Panc1 (cell line): ENCODE measurements around the gene TMEM220. TPM values are rescaled to one million over a fixed set of nuclear protein-coding genes. Genes with fewer than 3 reads are reported as not detected.

Source experiments
- ATAC-seq: fragments of 200-7000 bp; cut with Tn5 transposase; 2 replicates; pipeline ENCODE4 v1.9.1; 2020; ENCODE audit warnings: mild to moderate bottlenecking, moderate library complexity
- BruUV-seq: library from RNA; stranded (reverse); fragments of 400-500 nt; replicated peaks from 2 replicates; lab custom pipeline; 2021; lab: Mats Ljungman, UMichigan
- CTCF ChIA-PET: fragments of 300-600 bp; sonication (Branson Sonifier 250); formaldehyde crosslinking; loops from one replicate; lab custom pipeline; 2022; ENCODE audit warnings: antibody characterized with exemption; lab: Charles Lee
- POLR2A ChIA-PET: fragments of 300-600 bp; sonication (Branson Sonifier 250); formaldehyde crosslinking; loops from one replicate; lab custom pipeline; 2022; ENCODE audit warnings: antibody characterized with exemption; lab: Charles Lee
- DNase-seq: peaks from one replicate; pipeline ENCODE4 v3.0.0-alpha.2; 2010; ENCODE audit warnings: low read depth, low spot score
- H3K27ac ChIP-seq: 2 replicates; pipeline ENCODE4 v1.5.1; 2011; ENCODE audit warnings: mild to moderate bottlenecking, low read length, inconsistent platforms
- H3K27me3 ChIP-seq: fragments of 200-500 bp; sonication (Bioruptor generic); 2 replicates; pipeline ENCODE4 v1.6.0; 2014; ENCODE audit warnings: low read length, inconsistent platforms; ENCODE audit not compliant: control insufficient read depth, insufficient read depth
- H3K36me3 ChIP-seq: fragments of 200-500 bp; sonication (Bioruptor generic); 2 replicates; pipeline ENCODE4 v1.5.1; 2014; ENCODE audit warnings: inconsistent platforms, mild to moderate bottlenecking, low read length, moderate library complexity; ENCODE audit not compliant: control insufficient read depth, insufficient read depth
- H3K4me1 ChIP-seq: 2 replicates; pipeline ENCODE4 v1.5.1; 2011; ENCODE audit warnings: inconsistent platforms, mild to moderate bottlenecking, low read length, moderate library complexity; ENCODE audit not compliant: control insufficient read depth, insufficient read depth
- H3K4me3 ChIP-seq, 2 experiments: 2 replicates each; pipeline ENCODE4 v1.5.1; 2011 to 2012; ENCODE audit warnings: low read depth in 2 of 2, low read length in 2 of 2, mild to moderate bottlenecking in 2 of 2, inconsistent platforms in 1 of 2, moderate library complexity in 1 of 2
- H3K9me3 ChIP-seq: fragments of 200-500 bp; sonication (Bioruptor generic); 2 replicates; pipeline ENCODE4 v1.5.1; 2014; ENCODE audit warnings: low read depth, mild to moderate bottlenecking, inconsistent platforms, low read length, moderate library complexity; ENCODE audit not compliant: control insufficient read depth, insufficient read depth
- CTCF ChIP-seq: fragments of 450-650 bp; IDR thresholded peaks from 2 replicates; pipeline ENCODE4 v1.5.1; 2017; ENCODE audit warnings: mild to moderate bottlenecking
- POLR2AphosphoS5 ChIP-seq: IDR thresholded peaks from 2 replicates; pipeline ENCODE4 v1.6.1; 2012; ENCODE audit warnings: mild to moderate bottlenecking, low read depth, low read length, moderate library complexity
- REST ChIP-seq, 2 experiments: IDR thresholded peaks; 2 replicates each; pipeline ENCODE4 v1.6.1; 2011 to 2012; ENCODE audit warnings: low read depth in 2 of 2, control low read depth in 1 of 2, low read length in 1 of 2, mild to moderate bottlenecking in 1 of 2, moderate library complexity in 1 of 2; ENCODE audit not compliant: insufficient read depth in 1 of 2
- SIN3A ChIP-seq: IDR thresholded peaks from 2 replicates; pipeline ENCODE4 v1.6.1; 2012; ENCODE audit warnings: low read depth, mild to moderate bottlenecking, low read length, moderate library complexity, borderline replicate concordance; ENCODE audit not compliant: insufficient read depth
- TCF7L2 ChIP-seq: IDR thresholded peaks from 2 replicates; pipeline ENCODE4 v1.6.1; 2011; ENCODE audit warnings: mild to moderate bottlenecking, low read depth, low read length, inconsistent platforms
- in situ Hi-C: cut with HindIII; loops from 2 replicates; pipeline ENCODE4 v1.10.0; 2016; ENCODE audit warnings: low sequenced_read_pairs, low pct_unique_long_range_greater_than_20kb
- intact Hi-C: fragments of 100-400 bp; cut with micrococcal nuclease; formaldehyde crosslinking; loops from one replicate; pipeline ENCODE4 v1.10.0; 2022; ENCODE audit not compliant: unreplicated experiment
- total RNA-seq: library from RNA; stranded (reverse); gene quantifications from one replicate; pipeline ENCODE4 v1.2.1, GENCODE V29; 2021; ENCODE audit not compliant: unreplicated experiment

TMEM220 gene
- total RNA-seq, 1 experiment from 2014 or later, result 9.3 TPM

- no peak for TF ChIP-seq SIN3A
- TF ChIP-seq CTCF, result no peak
- no peak for TF ChIP-seq POLR2AphosphoS5
- TF ChIP-seq REST (IDR thresholded peaks at IDR 0.05; ENCODE audit: insufficient read depth in 1 of 2, low read depth in 2 of 2, low read length in 1 of 2), result no peak
- no peak for TF ChIP-seq TCF7L2
- Histone ChIP-seq H3K27me3 (no peaks in the 10 kb centered on the region), H3K4me1 (no peaks in the 10 kb centered on the region), H3K4me3 (no peak overlapping the region), H3K9me3 (no peaks in the 10 kb centered on the region), H3K27ac (no peak overlapping the region), H3K36me3 (peaks cover 6% of the 10 kb centered on the region; the same call in 1 of the 2 replicates)
- DNase-seq (no peak), ATAC-seq (no peak)
- intact Hi-C loops (no loop called here), in situ Hi-C loops (no loop called here)
- no TSS peak for BruUV-seq
- POLR2A ChIA-PET, result no interaction called here
- CTCF ChIA-PET, result no interaction called here
These were observed 16.5 kb downstream of the TMEM220 start for GRCh38 chr17:10713318-10713717.

- BruUV-seq, result no TSS peak
These were observed 24.1 kb downstream of the TMEM220 start for GRCh38 chr17:10705727-10706126.

More at GRCh38 chr17:10705727-10706126, 24.1 kb downstream of the TMEM220 start:
- Histone ChIP-seq H3K4me1 (no peaks in the 10 kb centered on the region), H3K36me3 (peaks cover 2% of the 10 kb centered on the region), H3K9me3 (no peaks in the 10 kb centered on the region), H3K4me3 (no peak overlapping the region), H3K27me3 (no peaks in the 10 kb centered on the region), H3K27ac (no peak overlapping the region)
- ChIA-PET POLR2A (no interaction called here), CTCF (no interaction called here)
- no peak for ATAC-seq
- intact Hi-C loops (no loop called here), in situ Hi-C loops (no loop called here)
- no peak for TF ChIP-seq CTCF
- TF ChIP-seq POLR2AphosphoS5, result no peak
- TF ChIP-seq SIN3A, result no peak
- no peak for TF ChIP-seq REST (IDR thresholded peaks at IDR 0.05; ENCODE audit: insufficient read depth in 1 of 2, low read depth in 2 of 2, low read length in 1 of 2)
- TF ChIP-seq TCF7L2, result no peak
- no peak for DNase-seq
